GM21526 (cell line): Measurements from ENCODE around the gene EXOC3L4.

Experiments used
- ATAC-seq: cut with Tn5 transposase; IDR thresholded peaks from one replicate; pipeline ENCODE4 v1.9.1; 2021; ENCODE audit warnings: moderate library complexity; ENCODE audit not compliant: unreplicated experiment, low FRiP score

Gene EXOC3L4

GRCh38 chr14:103129301-103130016 is 34.9 kb downstream of the EXOC3L4 start:
- no peak for ATAC-seq

- ATAC-seq = no peak
Observed at GRCh38 chr14:103130017-103130764, 35.7 kb downstream of the EXOC3L4 start.

- ATAC-seq = no peak
Observed at GRCh38 chr14:103130965-103131364, 36.4 kb downstream of the EXOC3L4 start.

- ATAC-seq = no peak
Observed at GRCh38 chr14:103131580-103131979, 37.1 kb downstream of the EXOC3L4 start.

GRCh38 chr14:103132381-103133209 is 38.1 kb downstream of the EXOC3L4 start:
- ATAC-seq = no peak

- no peak for ATAC-seq
Observed at GRCh38 chr14:103133210-103134140, 39.0 kb downstream of the EXOC3L4 start.

- no peak for ATAC-seq
Observed at GRCh38 chr14:103134405-103134804, 39.9 kb downstream of the EXOC3L4 start.

GRCh38 chr14:103134919-103135318 is 40.4 kb downstream of the EXOC3L4 start:
- ATAC-seq = no peak

GRCh38 chr14:103135333-103136260 is 41.1 kb downstream of the EXOC3L4 start:
- no peak for ATAC-seq

GRCh38 chr14:103136388-103137271 is 42.1 kb downstream of the EXOC3L4 start:
- no peak for ATAC-seq

- no peak for ATAC-seq
Observed at GRCh38 chr14:103137689-103138300, 43.3 kb downstream of the EXOC3L4 start.

GRCh38 chr14:103138301-103139131 is 44.0 kb downstream of the EXOC3L4 start:
- ATAC-seq = no peak

- ATAC-seq = no peak
Observed at GRCh38 chr14:103139132-103140025, 44.9 kb downstream of the EXOC3L4 start.

GRCh38 chr14:103140316-103141109 is 46.0 kb downstream of the EXOC3L4 start:
- ATAC-seq = no peak
